Measurements from ENCODE around the gene ARHGEF11.

ARHGEF11 gene

GRCh38 chr1:156909671-156910070, 135.9 kb downstream of the ARHGEF11 start:
- DNase-seq (ENCODE audit: low read depth) = no peak

- DNase-seq (ENCODE audit: low read depth) = no peak
Observed at GRCh38 chr1:156908955-156909354, 136.6 kb downstream of the ARHGEF11 start.

DNA sequence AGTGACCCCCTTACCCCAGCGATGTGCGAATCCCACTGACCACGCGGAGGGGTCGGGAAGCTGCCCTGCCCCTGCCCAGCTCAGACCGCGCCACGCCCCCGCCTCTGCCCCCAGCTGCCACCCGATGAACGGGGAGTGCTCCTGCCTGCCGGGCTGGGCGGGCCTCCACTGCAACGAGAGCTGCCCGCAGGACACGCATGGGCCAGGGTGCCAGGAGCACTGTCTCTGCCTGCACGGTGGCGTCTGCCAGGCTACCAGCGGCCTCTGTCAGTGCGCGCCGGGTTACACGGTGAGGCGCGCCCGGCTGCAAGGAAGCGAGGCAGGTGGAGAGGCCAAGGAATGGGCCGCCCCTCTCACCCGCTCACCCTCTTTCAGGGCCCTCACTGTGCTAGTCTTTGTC, 137.0 kb downstream of the ARHGEF11 start:
- DNase-seq (ENCODE audit: low read depth) = no peak

DNA sequence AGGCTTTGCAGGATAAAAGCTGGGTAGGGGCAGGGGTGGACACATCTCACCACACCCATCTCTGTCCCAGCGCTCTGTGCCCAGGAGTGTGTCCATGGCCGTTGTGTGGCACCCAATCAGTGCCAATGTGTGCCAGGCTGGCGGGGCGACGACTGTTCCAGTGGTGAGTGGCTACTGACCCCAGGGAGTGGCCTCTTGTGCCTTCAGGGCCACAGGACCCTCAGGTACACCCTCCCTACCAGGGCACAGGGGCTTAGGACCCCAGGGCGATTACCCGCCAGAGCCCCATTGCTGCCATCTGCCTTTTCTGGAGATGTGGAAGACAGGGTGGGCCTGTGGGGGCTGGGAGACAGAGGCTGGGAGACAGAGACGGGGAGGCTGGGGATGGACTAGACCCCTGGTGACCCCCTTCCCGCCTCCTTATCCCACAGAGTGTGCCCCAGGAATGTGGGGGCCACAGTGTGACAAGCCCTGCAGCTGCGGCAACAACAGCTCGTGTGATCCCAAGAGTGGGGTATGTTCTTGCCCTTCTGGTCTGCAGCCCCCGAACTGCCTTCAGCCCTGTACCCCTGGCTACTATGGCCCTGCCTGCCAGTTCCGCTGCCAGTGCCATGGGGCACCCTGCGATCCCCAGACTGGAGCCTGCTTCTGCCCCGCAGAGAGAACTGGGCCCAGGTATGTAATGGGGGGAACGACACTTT, 139.2 kb downstream of the ARHGEF11 start:
- DNase-seq (ENCODE audit: low read depth) = no peak

GRCh38 chr1:156905651-156906050, 139.9 kb downstream of the ARHGEF11 start:
- no peak for DNase-seq (ENCODE audit: low read depth)

DNA sequence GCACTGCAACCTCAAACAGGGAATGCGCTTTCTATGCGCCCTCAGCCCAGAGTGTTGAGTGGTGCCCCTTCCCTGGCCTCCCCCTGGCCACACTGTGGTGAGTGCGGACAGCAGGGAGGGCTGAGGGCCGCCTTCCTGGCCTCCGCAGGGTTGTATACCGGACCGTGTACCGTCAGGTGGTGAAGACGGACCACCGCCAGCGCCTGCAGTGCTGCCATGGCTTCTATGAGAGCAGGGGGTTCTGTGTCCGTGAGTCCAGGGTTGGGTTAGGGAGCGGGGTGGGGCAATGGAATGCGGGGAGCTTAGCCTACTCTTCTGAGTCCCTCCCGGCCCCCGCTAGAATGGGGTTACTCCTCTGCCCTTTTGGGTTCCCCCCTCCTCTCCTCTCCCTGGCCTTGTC, 140.4 kb downstream of the ARHGEF11 start:
- DNase-seq (ENCODE audit: low read depth) = no peak

DNA sequence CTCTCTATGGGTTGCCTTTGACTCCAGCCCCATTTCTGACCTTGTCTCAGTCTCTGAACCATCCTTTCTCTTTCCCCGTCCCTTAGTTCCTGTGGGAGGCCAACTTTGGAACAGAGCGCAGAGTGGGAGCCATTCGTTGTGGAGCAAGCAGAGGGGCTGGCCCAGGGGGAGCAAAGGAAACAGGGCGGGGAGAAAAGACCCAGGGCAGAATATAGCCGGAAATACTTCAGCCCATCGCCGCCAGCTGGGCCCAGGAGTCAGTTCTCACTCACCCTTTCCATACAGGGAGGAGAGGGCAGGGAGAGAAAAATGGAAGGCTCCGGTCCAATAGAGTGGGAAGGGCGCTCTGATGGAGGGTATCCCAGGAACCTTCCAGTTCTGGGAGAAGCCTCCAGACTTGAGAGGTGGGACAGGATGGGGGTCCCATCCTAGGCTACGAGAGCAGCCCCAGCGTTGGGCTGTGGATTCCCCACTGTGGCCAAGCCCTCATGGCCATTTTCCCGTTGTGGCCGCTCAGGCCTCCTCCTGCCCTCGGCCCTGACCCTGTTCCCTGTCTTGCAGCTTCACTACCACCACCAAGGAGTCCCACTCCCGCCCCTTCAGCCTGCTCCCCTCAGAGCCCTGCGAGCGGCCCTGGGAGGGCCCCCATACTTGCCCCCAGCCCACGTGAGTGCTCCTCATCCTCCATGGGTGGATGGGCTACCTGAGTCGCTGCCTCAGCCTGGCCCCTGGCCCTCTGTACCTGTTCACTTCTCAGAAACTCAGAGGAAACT, 141.2 kb downstream of the ARHGEF11 start:
- no peak for DNase-seq (ENCODE audit: low read depth)

DNA sequence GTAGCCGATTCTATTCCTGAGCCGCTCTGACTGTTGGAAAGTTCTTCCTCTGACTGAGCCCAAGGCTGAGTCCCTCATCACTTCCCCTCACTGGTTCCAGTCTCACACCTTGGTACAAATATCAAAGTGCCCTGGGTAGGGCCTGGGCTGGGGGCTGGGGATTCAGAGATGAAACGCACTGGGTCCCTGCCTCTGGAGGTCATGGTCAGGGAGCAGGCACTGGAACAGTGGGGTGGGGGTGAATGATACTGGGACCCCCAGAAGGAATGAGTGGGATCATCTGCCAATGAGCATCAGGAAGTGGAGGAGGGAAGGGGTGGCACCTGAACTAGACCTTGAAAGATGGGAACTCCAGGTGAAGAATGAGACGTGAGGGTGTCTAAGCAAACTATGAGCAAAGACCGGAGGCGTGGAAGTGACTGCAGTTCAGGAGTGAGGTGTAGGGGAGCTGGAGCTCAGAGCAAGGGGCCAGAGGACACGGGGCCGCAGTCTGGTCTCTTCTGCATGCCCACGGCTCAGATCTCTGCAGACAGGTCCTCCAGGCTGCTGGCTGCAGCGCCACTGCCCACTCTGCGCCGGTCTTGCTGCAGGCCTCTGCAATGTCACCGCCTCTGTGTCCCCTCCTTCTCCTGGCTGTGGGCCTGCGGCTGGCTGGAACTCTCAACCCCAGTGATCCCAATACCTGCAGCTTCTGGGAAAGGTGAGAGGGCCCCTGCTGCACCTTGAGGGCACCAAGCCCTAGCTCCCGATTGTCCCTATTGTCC, 142.0 kb downstream of the ARHGEF11 start:
- DNase-seq (ENCODE audit: low read depth) = no peak

GRCh38 chr1:156901966-156902915, 143.3 kb downstream of the ARHGEF11 start:
- no peak for DNase-seq (ENCODE audit: low read depth)

DNA sequence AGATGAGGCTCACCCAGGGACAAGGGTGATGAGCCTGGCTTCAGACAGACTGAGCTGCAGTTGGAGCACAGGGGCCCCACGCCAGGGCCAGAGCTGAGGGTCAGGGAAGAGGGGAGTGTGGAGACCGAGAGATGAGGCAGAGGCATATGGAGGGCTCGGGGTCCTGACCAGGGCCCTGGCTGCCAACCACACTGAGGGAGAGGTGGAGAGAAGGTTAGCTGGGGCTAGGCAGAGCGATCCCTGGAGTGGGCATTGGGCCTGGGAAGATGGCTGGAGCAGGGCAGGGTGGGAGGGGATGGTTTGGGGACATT, 144.0 kb downstream of the ARHGEF11 start:
- no peak for DNase-seq (ENCODE audit: low read depth)

GRCh38 chr1:156900896-156901589, 144.5 kb downstream of the ARHGEF11 start:
- DNase-seq (ENCODE audit: low read depth) = no peak

GRCh38 chr1:156899956-156900718, 145.4 kb downstream of the ARHGEF11 start:
- no peak for DNase-seq (ENCODE audit: low read depth)

GRCh38 chr1:156898971-156899664, 146.4 kb downstream of the ARHGEF11 start:
- DNase-seq (ENCODE audit: low read depth) = no peak

DNA sequence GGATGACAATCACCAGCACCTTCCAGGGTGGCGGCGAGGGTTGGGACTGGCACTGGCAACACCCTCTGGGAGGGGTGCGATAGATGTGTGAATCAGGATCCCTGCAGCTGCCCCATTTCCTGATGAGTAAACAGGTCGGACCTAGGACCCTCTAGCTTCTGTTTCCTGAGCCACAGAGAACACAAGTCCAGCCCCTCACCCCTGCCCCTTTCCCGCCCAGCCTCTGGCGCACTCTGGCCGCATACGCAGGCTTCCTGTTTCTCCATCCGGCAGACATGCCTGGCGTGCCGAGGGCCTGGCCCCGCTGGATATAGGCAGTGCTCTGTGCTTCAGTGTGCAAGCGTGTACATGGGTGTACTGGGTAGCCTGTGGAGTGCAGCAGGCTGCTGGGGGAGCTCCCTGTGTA, 147.4 kb downstream of the ARHGEF11 start:
- DNase-seq (ENCODE audit: low read depth) = no peak

DNA sequence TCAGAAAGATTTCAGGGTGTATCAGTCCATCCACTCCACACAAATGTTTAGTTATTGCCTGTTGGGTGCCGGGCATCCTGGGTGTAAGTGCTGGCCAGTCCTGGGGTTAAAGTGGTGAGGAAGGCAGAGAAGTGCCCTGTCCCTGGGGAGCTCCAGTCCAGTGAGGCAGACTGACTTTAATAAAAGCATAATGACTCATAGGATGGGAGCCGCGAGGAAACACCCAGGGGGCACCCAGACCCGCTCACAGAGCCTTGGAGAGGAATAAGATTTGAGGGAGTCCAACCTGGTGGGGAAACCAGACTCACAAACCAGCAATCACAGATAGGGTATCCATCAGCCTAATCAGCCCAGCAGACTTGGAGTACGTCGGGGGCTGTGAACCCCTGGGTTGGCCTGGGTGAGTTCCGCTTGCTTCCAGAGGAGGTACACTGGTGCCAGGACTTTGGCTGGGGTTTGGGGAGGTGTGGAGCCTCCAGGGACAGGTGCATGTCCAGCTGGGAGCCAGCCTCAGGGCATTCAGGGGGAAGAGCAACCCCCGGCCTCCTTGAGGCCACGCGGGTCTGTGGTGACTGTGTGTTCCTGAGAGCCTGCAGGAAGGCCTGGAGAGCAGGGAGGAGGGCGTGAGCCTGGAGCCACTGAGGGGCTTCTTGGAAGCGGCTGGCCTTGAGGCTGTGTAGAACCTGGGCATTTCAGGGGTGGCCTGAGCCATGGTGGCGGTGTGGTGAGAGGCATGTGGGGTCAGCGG, 148.3 kb downstream of the ARHGEF11 start:
- DNase-seq (ENCODE audit: low read depth) = no peak

DNA sequence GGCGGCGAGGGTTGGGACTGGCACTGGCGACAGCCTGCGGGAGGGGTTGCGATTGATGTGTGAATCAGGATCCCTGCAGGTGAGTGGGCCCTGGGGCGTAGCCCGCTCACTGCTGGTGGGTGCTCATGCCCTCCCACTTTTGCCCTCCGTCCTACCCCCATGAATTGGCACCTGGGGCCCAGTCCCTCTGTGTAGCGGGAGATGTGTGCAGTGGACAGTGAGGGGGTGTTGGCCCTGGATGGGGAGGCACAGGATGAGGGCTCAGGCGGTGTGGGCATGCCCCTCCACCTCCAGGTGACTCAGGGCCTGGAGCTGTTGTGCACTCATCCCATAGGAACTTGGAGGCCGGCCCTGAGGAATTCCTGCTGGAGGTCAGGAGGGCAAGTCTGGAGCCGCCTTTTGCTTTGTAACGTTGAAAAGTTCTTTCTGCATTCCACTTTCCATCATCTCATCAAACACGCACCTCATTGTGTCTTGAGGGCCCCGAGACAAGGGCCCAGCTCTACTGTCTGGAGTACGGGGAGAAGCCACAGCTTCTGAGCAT, 149.0 kb downstream of the ARHGEF11 start:
- no peak for DNase-seq (ENCODE audit: low read depth)

DNA sequence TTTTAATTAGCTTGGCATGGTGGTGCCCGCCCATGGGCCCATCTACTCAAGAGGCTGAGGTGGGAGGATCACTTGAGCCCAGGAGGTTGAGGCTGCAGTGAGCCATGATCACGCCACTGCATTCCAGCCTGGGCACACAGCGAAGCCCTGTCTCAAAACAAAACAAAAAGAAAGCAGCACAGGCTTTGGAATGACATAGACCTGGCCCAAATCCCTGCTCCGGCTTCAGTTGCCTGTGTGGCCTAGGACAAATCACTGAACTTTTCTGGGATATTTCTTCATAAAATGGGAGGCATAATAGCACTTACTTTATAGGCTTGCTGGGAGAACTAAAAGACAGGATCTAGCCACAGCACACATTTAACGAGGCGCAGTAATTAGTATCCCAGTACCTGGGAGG, 149.6 kb downstream of the ARHGEF11 start:
- no peak for DNase-seq (ENCODE audit: low read depth)

DNA sequence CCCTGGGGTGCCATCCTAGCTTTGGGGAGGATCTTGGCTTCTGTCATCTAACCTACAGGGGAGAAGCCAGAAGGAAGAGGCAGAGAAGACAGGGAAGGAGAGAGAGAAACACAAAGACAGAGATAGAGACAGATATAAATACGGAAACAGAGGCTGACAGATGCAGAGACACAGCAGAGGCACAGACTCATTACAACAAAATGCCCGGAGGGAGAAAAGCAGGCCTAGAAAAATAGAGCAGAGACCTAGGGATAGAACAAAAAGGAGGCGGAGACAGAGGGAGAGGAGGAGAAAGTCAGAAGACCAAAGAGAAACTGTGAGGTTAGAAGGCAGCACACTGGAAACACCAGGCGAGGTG, 150.1 kb downstream of the ARHGEF11 start:
- no peak for DNase-seq (ENCODE audit: low read depth)
